HepG2 (cell line): ENCODE results near the gene CFAP70. TPM values are rescaled to one million over a fixed set of nuclear protein-coding genes. Genes with fewer than 3 reads are reported as not detected.
"Not testable (repeated sequence)": the region's sequence is repeated elsewhere in the genome, so short reads cannot be mapped to it uniquely, and the experiment has no call there.

Experiments
- ATAC-seq: fragments of 200-7000 bp; cut with Tn5 transposase; 3 replicates; pipeline ENCODE4 v1.9.1; 2020; ENCODE audit warnings: mild to moderate bottlenecking, moderate library complexity
- BruUV-seq: library from RNA; stranded (reverse); fragments of 400-500 nt; replicated peaks from 2 replicates; lab custom pipeline; 2021; lab: Mats Ljungman, UMichigan
- CTCF ChIA-PET: fragments of 300-600 bp; formaldehyde crosslinking; extraction: SDS; loops from one replicate; lab custom pipeline; 2021; ENCODE audit warnings: low total read pairs, inconsistent platforms, low intra/inter-chr PET ratio; lab: Yijun Ruan, JAX
- POLR2A ChIA-PET: fragments of 350-600 bp; sonication (Branson Sonifier 250); formaldehyde crosslinking; loops from one replicate; lab custom pipeline; 2020; ENCODE audit warnings: antibody characterized with exemption, inconsistent platforms; lab: Yijun Ruan, JAX
- DNase-seq: peaks from one replicate; pipeline ENCODE4 v3.0.0-alpha.2; 2015; ENCODE audit warnings: low spot score
- FAIRE-seq: peaks from 3 replicates; lab custom pipeline; 2011; peaks lifted over from hg19 to GRCh38; lab: Jason Lieb, UNC
- H2AFZ ChIP-seq: one replicate; pipeline ENCODE4 v1.6.1; 2011; ENCODE audit warnings: low read length, inconsistent platforms
- H3K27ac ChIP-seq: fragments of 300-600 bp; 3 replicates; pipeline ENCODE4 v1.8.0; 2011; ENCODE audit warnings: mixed run types, mild to moderate bottlenecking, mixed read lengths, low read length, inconsistent platforms; ENCODE audit not compliant: insufficient read depth; ENCODE audit errors: extremely low read length
- H3K27me3 ChIP-seq, 2 experiments: fragments of 200-600 bp in 1 of 2; 2 replicates in 1 of 2; 3 replicates in 1 of 2; pipeline versions ENCODE4 v1.6.0 to v1.8.0; 2011; ENCODE audit warnings: low read length in 2 of 2, mild to moderate bottlenecking in 2 of 2, moderate library complexity in 2 of 2, inconsistent platforms in 1 of 2; ENCODE audit not compliant: insufficient read depth in 2 of 2, control insufficient read depth in 1 of 2
- H3K36me3 ChIP-seq, 2 experiments: fragments of 200-600 bp in 1 of 2; replicated peaks in 1 of 2; 2 replicates in 1 of 2; 3 replicates in 1 of 2; pipeline versions ENCODE4 v1.5.1 to v1.8.0; 2011; ENCODE audit warnings: low read length in 2 of 2, inconsistent platforms in 1 of 2; ENCODE audit not compliant: insufficient read depth in 2 of 2, control insufficient read depth in 1 of 2
- H3K4me1 ChIP-seq: 2 replicates; pipeline ENCODE4 v1.5.1; 2012; ENCODE audit warnings: low read length, inconsistent platforms; ENCODE audit not compliant: insufficient read depth
- H3K4me2 ChIP-seq: 2 replicates; pipeline ENCODE4 v1.6.0; 2011; ENCODE audit warnings: low read depth, low read length, inconsistent platforms
- H3K4me3 ChIP-seq, 3 experiments: fragments of 200-600 bp in 1 of 3; sonication (generic), shearing (Covaris generic) in 1 of 3; replicated peaks in 1 of 3; 2 replicates each; pipeline ENCODE4 v1.5.1; 2011 to 2016; ENCODE audit warnings: low read length in 3 of 3, inconsistent platforms in 2 of 3, low read depth in 2 of 3, mild to moderate bottlenecking in 2 of 3, control low read depth in 1 of 3, mixed read lengths in 1 of 3; ENCODE audit not compliant: insufficient read depth in 1 of 3
- H3K79me2 ChIP-seq: one replicate; pipeline ENCODE4 v1.6.1; 2011; ENCODE audit warnings: low read length, inconsistent platforms; ENCODE audit not compliant: insufficient read depth
- H3K9ac ChIP-seq: 2 replicates; pipeline ENCODE4 v1.6.0; 2011; ENCODE audit warnings: mild to moderate bottlenecking, low read depth, low read length, inconsistent platforms; ENCODE audit not compliant: insufficient read depth
- H3K9me3 ChIP-seq: 2 replicates; pipeline ENCODE4 v1.5.1; 2012; ENCODE audit warnings: mild to moderate bottlenecking, low read length
- H4K20me1 ChIP-seq: 2 replicates; pipeline ENCODE4 v1.6.0; 2011; ENCODE audit warnings: inconsistent platforms, mild to moderate bottlenecking, low read length, moderate library complexity; ENCODE audit not compliant: insufficient read depth
- WGBS: methylation state at CpG from one replicate; pipeline ENCODE4 v1.1.6; 2017; ENCODE audit warnings: low lambda C conversion rate; 5-methylcytosine and 5-hydroxymethylcytosine counted together
- in situ Hi-C: cut with HindIII; loops from 2 replicates; pipeline ENCODE4 v1.10.0; 2017; ENCODE audit warnings: low pct_unique_long_range_greater_than_20kb; ENCODE audit not compliant: extremely low pct_ligation_motif_present
- intact Hi-C: fragments of 100-400 bp; cut with micrococcal nuclease; formaldehyde crosslinking; loops from one replicate; pipeline ENCODE4 v1.10.0; 2022; ENCODE audit not compliant: unreplicated experiment
- polyA plus RNA-seq, 8 experiments: library from polyadenylated mRNA; depleted of rRNA in 3 of 8; stranded (reverse) in 7 of 8; unstranded in 1 of 8; fragments of >200 nt; fragmentation: Illumina TruSeq in 4 of 8; extraction: Trizol in 4 of 8; gene quantifications; 2 replicates each; pipeline versions ENCODE4 v1.2.1 to v1.2.3, GENCODE V29; 2011 to 2016; ENCODE audit warnings: low read depth in 4 of 8, missing spikeins in 1 of 8, mixed read lengths in 1 of 8; ENCODE audit not compliant: insufficient read depth in 1 of 8
- total RNA-seq, 5 experiments: library from RNA; depleted of rRNA; stranded (reverse); fragments of >200 nt; fragmentation: Illumina TruSeq; extraction: Trizol; gene quantifications; 2 replicates each; pipeline ENCODE4 v1.2.3, GENCODE V29; 2016; ENCODE audit warnings: low read depth in 1 of 5
- TF ChIP-seq, protein P1 (sequence below): sonication (generic); formaldehyde crosslinking; IDR thresholded peaks from 2 replicates; pipeline ENCODE4 v1.8.1; 2023; ENCODE audit warnings: missing genetic modification reagents, inconsistent platforms, borderline replicate concordance

The CFAP70 gene
- total and polyA plus RNA-seq, 2 of the 13 experiments (the other 11 are each of a cell fraction or from before 2014, with no cell fraction given), result 0.27 to 0.38 TPM

- no peak overlapping the region for H3K4me2 ChIP-seq
- no peaks in the 10 kb centered on the region for H3K36me3 ChIP-seq
- H3K9me3 ChIP-seq, result no peaks in the 10 kb centered on the region
- CTCF ChIA-PET, result no interaction called here
- H3K9ac ChIP-seq, result no peak overlapping the region
- peaks cover 0 to 8% of the 10 kb centered on the region in 2 experiments; a peak in 1 of 5 replicates for H3K27me3 ChIP-seq
- WGBS, result 22% methylated on average over 2 of the region's 2 CpGs
- TF ChIP-seq, protein P1, sequence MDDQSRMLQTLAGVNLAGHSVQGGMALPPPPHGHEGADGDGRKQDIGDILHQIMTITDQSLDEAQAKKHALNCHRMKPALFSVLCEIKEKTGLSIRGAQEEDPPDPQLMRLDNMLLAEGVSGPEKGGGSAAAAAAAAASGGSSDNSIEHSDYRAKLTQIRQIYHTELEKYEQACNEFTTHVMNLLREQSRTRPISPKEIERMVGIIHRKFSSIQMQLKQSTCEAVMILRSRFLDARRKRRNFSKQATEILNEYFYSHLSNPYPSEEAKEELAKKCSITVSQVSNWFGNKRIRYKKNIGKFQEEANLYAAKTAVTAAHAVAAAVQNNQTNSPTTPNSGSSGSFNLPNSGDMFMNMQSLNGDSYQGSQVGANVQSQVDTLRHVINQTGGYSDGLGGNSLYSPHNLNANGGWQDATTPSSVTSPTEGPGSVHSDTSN (CRISPR knock-in tag), result no peak
- H3K4me1 ChIP-seq, result no peaks in the 10 kb centered on the region
- H3K27ac ChIP-seq, result no peak overlapping the region
- no peak overlapping the region for H3K4me3 ChIP-seq
- FAIRE-seq (no peak), DNase-seq (no peak), ATAC-seq (no peak)
- POLR2A ChIA-PET, result no interaction called here
- in situ Hi-C loops (no loop called here), intact Hi-C loops (no loop called here)
- no peaks in the 10 kb centered on the region for H4K20me1 ChIP-seq
- H3K79me2 ChIP-seq, result no peaks in the 10 kb centered on the region
- no TSS peak for BruUV-seq
- H2AFZ ChIP-seq, result no peak overlapping the region
Observed at GRCh38 chr10:73332379-73332778, 26.3 kb downstream of the CFAP70 start.

DNA sequence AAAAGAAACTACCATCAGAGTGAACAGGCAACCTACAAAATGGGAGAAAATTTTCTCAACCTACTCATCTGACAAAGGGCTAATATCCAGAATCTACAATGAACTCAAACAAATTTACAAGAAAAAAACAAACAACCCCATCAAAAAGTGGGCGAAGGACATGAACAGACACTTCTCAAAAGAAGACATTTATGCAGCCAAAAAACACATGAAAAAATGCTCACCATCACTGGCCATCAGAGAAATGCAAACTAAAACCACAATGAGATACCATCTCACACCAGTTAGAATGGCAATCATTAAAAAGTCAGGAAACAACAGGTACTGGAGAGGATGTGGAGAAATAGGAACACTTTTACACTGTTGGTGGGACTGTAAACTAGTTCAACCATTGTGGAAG is 30.1 kb downstream of the CFAP70 start:
- CTCF ChIA-PET, BruUV-seq, H3K27ac ChIP-seq, H3K27me3 ChIP-seq, H3K4me3 ChIP-seq, DNase-seq, H3K9ac ChIP-seq, H3K79me2 ChIP-seq, H2AFZ ChIP-seq, H3K9me3 ChIP-seq, H3K4me1 ChIP-seq, in situ Hi-C loops, H3K4me2 ChIP-seq, H4K20me1 ChIP-seq, ATAC-seq, POLR2A ChIA-PET, intact Hi-C loops, H3K36me3 ChIP-seq, FAIRE-seq: not testable (repeated sequence)
- no CpG with 5 or more reads among the region's 1 CpG for WGBS

GRCh38 chr10:73325290-73325689 is 33.4 kb downstream of the CFAP70 start:
- H3K27ac ChIP-seq, H3K4me1 ChIP-seq, in situ Hi-C loops, intact Hi-C loops, H3K9ac ChIP-seq, FAIRE-seq, BruUV-seq, H3K79me2 ChIP-seq, H3K4me3 ChIP-seq, H4K20me1 ChIP-seq, H3K27me3 ChIP-seq, H3K9me3 ChIP-seq, ATAC-seq, H3K36me3 ChIP-seq, H2AFZ ChIP-seq, DNase-seq, H3K4me2 ChIP-seq, POLR2A ChIA-PET, CTCF ChIA-PET: not testable (repeated sequence)
- WGBS, result 62% methylated on average over 4 of the region's 4 CpGs
